Calu3 (cell line): ENCODE measurements around the gene DBT. TPM values are rescaled to one million over a fixed set of nuclear protein-coding genes. Genes with fewer than 3 reads are reported as not detected.
"Not testable (repeated sequence)": the region's sequence is repeated elsewhere in the genome, so short reads cannot be mapped to it uniquely, and the experiment has no call there.

Source experiments
- BruUV-seq: library from RNA; stranded (reverse); fragments of 400-500 nt; replicated peaks from 2 replicates; lab custom pipeline; 2021; lab: Mats Ljungman, UMichigan
- CTCF ChIA-PET: fragments of 300-600 bp; sonication (Branson Sonifier 250); formaldehyde crosslinking; loops from one replicate; lab custom pipeline; 2022; ENCODE audit warnings: antibody characterized with exemption; lab: Charles Lee
- DNase-seq: peaks from one replicate; pipeline ENCODE4 v3.0.0; 2022
- H3K27ac Mint-ChIP-seq: one replicate; pipeline ENCODE4 v1.8.0; 2022; ENCODE audit warnings: mixed read lengths; ENCODE audit not compliant: unreplicated experiment
- H3K27me3 Mint-ChIP-seq: one replicate; pipeline ENCODE4 v1.8.0; 2022; ENCODE audit warnings: mixed read lengths; ENCODE audit not compliant: unreplicated experiment
- H3K36me3 Mint-ChIP-seq: one replicate; pipeline ENCODE4 v1.8.0; 2022; ENCODE audit warnings: mild to moderate bottlenecking, moderate library complexity, mixed read lengths; ENCODE audit not compliant: insufficient read depth, unreplicated experiment
- H3K4me1 Mint-ChIP-seq: one replicate; pipeline ENCODE4 v1.8.0; 2022; ENCODE audit warnings: mild to moderate bottlenecking, low read depth, mixed read lengths; ENCODE audit not compliant: unreplicated experiment
- H3K4me3 Mint-ChIP-seq: one replicate; pipeline ENCODE4 v1.8.0; 2022; ENCODE audit warnings: mild to moderate bottlenecking, low read depth, moderate library complexity, mixed read lengths; ENCODE audit not compliant: unreplicated experiment
- H3K9me3 Mint-ChIP-seq: one replicate; pipeline ENCODE4 v1.8.0; 2022; ENCODE audit warnings: low read depth, mixed read lengths; ENCODE audit not compliant: unreplicated experiment
- CTCF ChIP-seq: fragments of 200-600 bp; IDR thresholded peaks from one replicate; pipeline ENCODE4 v1.8.0; 2022; ENCODE audit warnings: antibody characterized with exemption; ENCODE audit not compliant: unreplicated experiment
- intact Hi-C: fragments of 100-400 bp; cut with micrococcal nuclease; formaldehyde crosslinking; loops from one replicate; pipeline ENCODE4 v1.10.0; 2022; ENCODE audit not compliant: unreplicated experiment
- total RNA-seq: library from RNA; stranded (reverse); gene quantifications from 2 replicates; pipeline ENCODE4 v1.2.3, GENCODE V29; 2022

DBT gene
- total RNA-seq, 1 experiment from 2014 or later: 9.4 TPM

- no peak for DNase-seq
- no peak overlapping the region for H3K4me3 Mint-ChIP-seq
- no TSS peak for BruUV-seq
Observed at GRCh38 chr1:100215101-100215500, 34.5 kb downstream of the DBT start.

DNA sequence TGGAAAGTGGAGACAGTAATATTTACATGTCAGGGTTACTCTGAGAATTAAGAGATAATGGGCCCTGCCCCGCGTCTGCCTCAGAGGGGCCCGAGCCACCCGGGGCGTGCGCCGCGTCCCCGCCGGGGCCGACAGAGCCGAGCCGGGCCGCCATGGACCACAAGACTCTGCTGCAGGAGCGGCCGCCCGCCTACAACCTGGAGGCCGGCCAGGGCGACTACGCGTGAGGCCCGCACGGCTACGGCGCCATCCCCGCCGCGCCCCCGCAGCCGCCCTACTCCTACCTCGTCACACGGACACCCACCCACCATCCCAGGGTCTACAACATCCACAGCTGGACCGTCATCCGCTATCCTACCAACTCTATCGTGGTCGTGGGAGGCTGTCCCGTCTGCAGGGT, 36.5 kb downstream of the DBT start:
- Mint-ChIP-seq H3K36me3 (peaks cover 6% of the 10 kb centered on the region), H3K9me3 (no peaks in the 10 kb centered on the region), H3K27ac (no peak overlapping the region), H3K4me3 (no peak overlapping the region), H3K4me1 (no peaks in the 10 kb centered on the region), H3K27me3 (no peaks in the 10 kb centered on the region)
- DNase-seq: no peak
- intact Hi-C loops: no loop called here
- no peak for TF ChIP-seq CTCF
- CTCF ChIA-PET: interaction anchor here (0.7 kb wide), 1 partner anchor 370 kb away, joined by 8 read pairs; no protein-coding TSS in a partner anchor
- no TSS peak for BruUV-seq

More at GRCh38 chr1:100215101-100215500, 34.5 kb downstream of the DBT start:
- CTCF ChIA-PET: interaction anchor here (0.6 kb wide), 1 partner anchor 23 kb away, joined by 5 read pairs; no protein-coding TSS in a partner anchor
- no peak overlapping the region for H3K27ac Mint-ChIP-seq
- H3K4me1 Mint-ChIP-seq: no peaks in the 10 kb centered on the region
- H3K27me3 Mint-ChIP-seq: no peaks in the 10 kb centered on the region
- H3K36me3 Mint-ChIP-seq: peaks cover 9% of the 10 kb centered on the region
- intact Hi-C loops: no loop called here
- no peak for TF ChIP-seq CTCF
- no peaks in the 10 kb centered on the region for H3K9me3 Mint-ChIP-seq

DNA sequence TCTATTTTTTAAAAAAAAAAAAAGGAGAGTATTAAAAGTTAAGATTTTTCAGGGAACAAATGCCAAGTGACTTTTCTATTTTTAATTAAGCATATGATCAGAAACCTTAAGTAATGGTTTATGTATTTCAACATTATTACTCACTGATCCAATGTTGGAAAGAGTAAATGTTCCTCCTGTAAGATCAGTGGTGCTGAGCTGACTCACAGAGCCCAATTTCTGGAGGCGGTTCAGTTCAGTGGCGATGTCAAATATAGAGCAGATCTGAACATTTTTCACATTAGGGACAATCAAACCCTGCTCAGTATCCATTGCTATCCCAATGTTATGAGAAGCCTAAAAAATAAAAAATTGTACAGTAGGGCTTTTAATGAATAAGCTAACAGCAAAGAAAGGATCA, 43.3 kb downstream of the DBT start:
- H3K4me1 Mint-ChIP-seq: no peaks in the 10 kb centered on the region
- H3K36me3 Mint-ChIP-seq: peaks cover 7% of the 10 kb centered on the region
- CTCF ChIA-PET: no interaction called here
- intact Hi-C loops: no loop called here
- peaks cover 2% of the 10 kb centered on the region for H3K9me3 Mint-ChIP-seq
- BruUV-seq: no TSS peak
- H3K4me3 Mint-ChIP-seq: no peak overlapping the region
- no peak overlapping the region for H3K27ac Mint-ChIP-seq
- H3K27me3 Mint-ChIP-seq: no peaks in the 10 kb centered on the region
- no peak for DNase-seq
- no peak for TF ChIP-seq CTCF

DNA sequence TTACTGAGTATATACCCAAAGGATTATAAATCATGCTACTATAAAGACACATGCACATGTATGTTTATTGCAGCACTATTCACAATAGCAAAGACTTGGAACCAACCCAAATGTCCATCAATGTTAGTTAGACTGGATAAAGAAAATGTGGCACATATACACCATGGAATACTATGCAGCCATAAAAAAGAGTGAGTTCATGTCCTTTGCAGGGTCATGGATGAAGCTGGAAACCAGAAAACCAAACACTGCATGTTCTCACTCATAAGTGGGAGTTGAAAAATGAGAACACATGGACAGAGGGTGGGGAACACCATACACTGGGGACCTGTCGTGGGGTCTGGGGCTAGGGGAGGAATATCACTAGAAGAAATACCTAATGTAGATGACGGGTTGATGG, 44.0 kb downstream of the DBT start:
- BruUV-seq, H3K4me3 Mint-ChIP-seq, H3K9me3 Mint-ChIP-seq, H3K36me3 Mint-ChIP-seq, H3K4me1 Mint-ChIP-seq, DNase-seq, H3K27me3 Mint-ChIP-seq, intact Hi-C loops, CTCF ChIA-PET, H3K27ac Mint-ChIP-seq: not testable (repeated sequence)

DNA sequence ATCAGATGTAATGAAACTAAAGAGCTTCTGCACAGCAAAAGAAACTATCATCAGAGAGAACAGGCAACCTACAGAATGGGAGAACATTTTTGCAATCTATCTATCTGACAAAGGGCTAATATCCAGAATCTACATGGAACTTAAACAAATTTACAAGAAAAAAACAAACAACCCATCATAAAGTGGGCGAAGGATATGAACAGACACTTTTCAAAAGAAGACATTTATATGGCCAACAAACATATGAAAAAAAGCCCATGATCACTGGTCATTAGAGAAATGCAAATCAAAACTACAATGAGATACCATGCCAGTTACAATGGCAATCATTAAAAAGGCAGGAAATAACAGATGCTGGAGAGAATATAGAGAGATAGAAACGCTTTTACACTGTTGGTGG, 44.5 kb downstream of the DBT start:
- intact Hi-C loops, H3K4me1 Mint-ChIP-seq: not testable (repeated sequence)

GRCh38 chr1:100202703-100203102, 46.9 kb downstream of the DBT start:
- intact Hi-C loops, H3K4me1 Mint-ChIP-seq, H3K27me3 Mint-ChIP-seq, H3K9me3 Mint-ChIP-seq, H3K4me3 Mint-ChIP-seq, BruUV-seq, CTCF ChIA-PET, DNase-seq, H3K27ac Mint-ChIP-seq: not testable (repeated sequence)
- H3K36me3 Mint-ChIP-seq: peaks cover 11% of the 10 kb centered on the region

More for the DNA sequence above, 44.5 kb downstream of the DBT start:
- H3K27me3 Mint-ChIP-seq, H3K9me3 Mint-ChIP-seq, DNase-seq, H3K27ac Mint-ChIP-seq, H3K36me3 Mint-ChIP-seq, CTCF ChIA-PET, H3K4me3 Mint-ChIP-seq, BruUV-seq: not testable (repeated sequence)

DNA sequence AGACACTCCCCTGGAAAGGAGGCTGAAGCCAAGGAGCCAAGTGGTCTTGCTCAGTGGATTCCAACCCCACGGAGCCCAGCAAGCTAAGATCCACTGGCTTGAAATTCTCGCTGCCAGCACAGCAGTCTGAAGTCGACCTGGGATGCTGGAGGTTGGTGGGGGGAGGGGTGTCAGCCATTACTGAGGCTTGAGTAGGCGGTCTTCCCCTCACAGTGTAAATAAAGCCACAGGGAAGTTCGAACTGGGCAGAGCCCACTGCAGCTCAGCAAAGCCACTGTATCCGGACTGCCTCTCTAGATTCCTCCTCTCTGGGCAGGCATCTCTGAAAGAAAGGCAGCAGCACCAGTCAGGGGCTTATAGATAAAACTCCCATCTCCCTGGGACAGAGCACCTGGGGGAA, 49.6 kb downstream of the DBT start:
- CTCF ChIA-PET, H3K4me3 Mint-ChIP-seq, H3K9me3 Mint-ChIP-seq, H3K27me3 Mint-ChIP-seq, DNase-seq, H3K4me1 Mint-ChIP-seq, intact Hi-C loops, H3K27ac Mint-ChIP-seq, BruUV-seq: not testable (repeated sequence)
- peaks cover 11% of the 10 kb centered on the region for H3K36me3 Mint-ChIP-seq
